K562 treated with DMSO at 1 percent for 48 hours (cell line): Measurements from ENCODE around the gene ABCA13. TPM values are rescaled to one million over a fixed set of nuclear protein-coding genes. Genes with fewer than 3 reads are reported as not detected.

ENCODE experiments used
- total RNA-seq: library from RNA; unstranded; fragments of 300-600 nt; gene quantifications from 2 replicates; pipeline ENCODE4 v1.2.3, GENCODE V29; 2022; ENCODE audit warnings: low replicate concordance; ENCODE audit errors: extremely low read depth

The ABCA13 gene
- not detected in 2 replicates for total RNA-seq

GRCh38 chr7:48171202-48171601 is at the start of gene ABCA13:
Gene ABCA13 (plus strand): TSS chr7:48171458. CDS start chr7:48171484, 26 bp downstream.

Other genes with a start within 250 kb of the ABCA13 start
- not detected in 2 replicates for gene PKD1L1, start 223.0 kb upstream of the ABCA13 start, total RNA-seq
- gene HUS1, start 191.8 kb upstream of the ABCA13 start, total RNA-seq: not detected in 2 replicates
- not detected in 2 replicates for gene SUN3, start 142.4 kb upstream of the ABCA13 start, total RNA-seq
- not detected in 2 replicates for gene C7orf57, start 135.9 kb upstream of the ABCA13 start, total RNA-seq
- gene UPP1, start 82.2 kb upstream of the ABCA13 start, total RNA-seq: not detected in 2 replicates